HepG2 (cell line): ENCODE measurements around the gene COX4I2. TPM values are rescaled to one million over a fixed set of nuclear protein-coding genes. Genes with fewer than 3 reads are reported as not detected.
A peak's percentile ranks its signal among the peaks of the same experiment; 100 is the strongest.

Source experiments
- AGO1 ChIP-seq: fragments of 200-400 bp; formaldehyde crosslinking; IDR thresholded peaks from 2 replicates; pipeline ENCODE4 v1.6.1; 2017; ENCODE audit warnings: mild to moderate bottlenecking, low read depth, low read length, moderate library complexity; ENCODE audit not compliant: poor library complexity, severe bottlenecking
- BORCS8-MEF2B ChIP-seq: sonication (generic); formaldehyde crosslinking; IDR thresholded peaks from 2 replicates; pipeline ENCODE4 v1.8.0; 2022; ENCODE audit warnings: mild to moderate bottlenecking, missing genetic modification reagents
- CSRNP1 ChIP-seq: sonication (generic); formaldehyde crosslinking; IDR thresholded peaks from 2 replicates; pipeline ENCODE4 v1.8.1; 2023; ENCODE audit warnings: mild to moderate bottlenecking, missing genetic modification reagents
- EP300 ChIP-seq, 3 experiments: sonication (generic) in 1 of 3; formaldehyde crosslinking in 1 of 3; IDR thresholded peaks; 2 replicates each; pipeline versions ENCODE4 v1.5.1 to v1.6.1; 2011 to 2020; ENCODE audit warnings: low read depth in 2 of 3, low read length in 2 of 3, borderline replicate concordance in 1 of 3, improper control_type of control experiment in 1 of 3, mild to moderate bottlenecking in 1 of 3, missing genetic modification reagents in 1 of 3, moderate library complexity in 1 of 3
- GABPA ChIP-seq, 2 experiments: IDR thresholded peaks; 2 replicates each; pipeline ENCODE4 v1.6.1; 2011 to 2016; ENCODE audit warnings: low read depth in 2 of 2, low read length in 1 of 2, missing biosample characterization in 1 of 2, missing genetic modification characterization in 1 of 2
- GATA4 ChIP-seq: sonication (generic); IDR thresholded peaks from 2 replicates; pipeline ENCODE4 v1.6.1; 2016; ENCODE audit warnings: antibody characterized with exemption, low read depth, borderline replicate concordance
- KDM5B ChIP-seq: sonication (generic); formaldehyde crosslinking; IDR thresholded peaks from 2 replicates; pipeline ENCODE4 v1.4.0; 2020; ENCODE audit warnings: missing genetic modification reagents, mild to moderate bottlenecking, borderline replicate concordance
- KLF9 ChIP-seq: IDR thresholded peaks from 2 replicates; pipeline ENCODE4 v1.6.1; 2016; ENCODE audit warnings: low read depth
- MYC ChIP-seq: sonication (generic); formaldehyde crosslinking; IDR thresholded peaks from 2 replicates; pipeline ENCODE4 v1.9.0; 2021; ENCODE audit warnings: missing genetic modification reagents, borderline replicate concordance
- PAX8 ChIP-seq: sonication (generic); formaldehyde crosslinking; IDR thresholded peaks from 2 replicates; pipeline ENCODE4 v1.8.0; 2022; ENCODE audit warnings: mild to moderate bottlenecking, missing genetic modification reagents, borderline replicate concordance
- RARA ChIP-seq: IDR thresholded peaks from 2 replicates; pipeline ENCODE4 v1.6.1; 2016; ENCODE audit warnings: missing genetic modification reagents, missing compliant biosample characterization
- TOE1 ChIP-seq: sonication (generic); formaldehyde crosslinking; IDR thresholded peaks from 2 replicates; pipeline ENCODE4 v1.4.0; 2020; ENCODE audit warnings: mild to moderate bottlenecking, missing genetic modification reagents
- ZBTB26 ChIP-seq: IDR thresholded peaks from 2 replicates; pipeline ENCODE4 v1.6.1; 2016; ENCODE audit warnings: missing compliant biosample characterization, missing genetic modification reagents, borderline replicate concordance
- ZFP90 ChIP-seq: sonication (generic); formaldehyde crosslinking; IDR thresholded peaks from 2 replicates; pipeline ENCODE4 v1.8.0; 2022; ENCODE audit warnings: missing genetic modification reagents, mild to moderate bottlenecking, inconsistent platforms, borderline replicate concordance
- ZNF160 ChIP-seq: sonication (generic); formaldehyde crosslinking; IDR thresholded peaks from 2 replicates; pipeline ENCODE4 v1.8.0; 2022; ENCODE audit warnings: mild to moderate bottlenecking, inconsistent platforms, missing genetic modification reagents
- ZNF225 ChIP-seq: sonication (generic); formaldehyde crosslinking; IDR thresholded peaks from 2 replicates; pipeline ENCODE4 v1.4.0; 2020; ENCODE audit warnings: mild to moderate bottlenecking, missing genetic modification reagents
- ZNF275 ChIP-seq: sonication (generic); formaldehyde crosslinking; IDR thresholded peaks from 2 replicates; pipeline ENCODE4 v1.8.0; 2022; ENCODE audit warnings: missing genetic modification reagents, mild to moderate bottlenecking, inconsistent platforms, borderline replicate concordance
- ZNF446 ChIP-seq: sonication (generic); formaldehyde crosslinking; IDR thresholded peaks from 2 replicates; pipeline ENCODE4 v1.5.0; 2020; ENCODE audit warnings: mild to moderate bottlenecking, missing genetic modification reagents
- ZNF567 ChIP-seq: sonication (generic); formaldehyde crosslinking; IDR thresholded peaks from 2 replicates; pipeline ENCODE4 v1.8.1; 2023; ENCODE audit warnings: mild to moderate bottlenecking, missing genetic modification reagents, borderline replicate concordance
- ZNF614 ChIP-seq: IDR thresholded peaks from 2 replicates; pipeline ENCODE4 v1.6.1; 2018; ENCODE audit warnings: missing biosample characterization, missing genetic modification reagents, inconsistent platforms, borderline replicate concordance
- ZNF629 ChIP-seq: sonication (generic); formaldehyde crosslinking; conservative IDR thresholded peaks from 2 replicates; pipeline ENCODE4 v1.5.0; 2020; ENCODE audit warnings: missing genetic modification reagents
- ZNF768 ChIP-seq: sonication (generic); formaldehyde crosslinking; IDR thresholded peaks from 2 replicates; pipeline ENCODE4 v1.4.0; 2020; ENCODE audit warnings: missing genetic modification reagents
- ZZZ3 ChIP-seq: sonication (generic); formaldehyde crosslinking; IDR thresholded peaks from 2 replicates; pipeline ENCODE4 v1.4.0; 2020; ENCODE audit warnings: missing genetic modification reagents, mild to moderate bottlenecking, borderline replicate concordance
- polyA plus RNA-seq, 8 experiments: library from polyadenylated mRNA; depleted of rRNA in 3 of 8; stranded (reverse) in 7 of 8; unstranded in 1 of 8; fragments of >200 nt; fragmentation: Illumina TruSeq in 4 of 8; extraction: Trizol in 4 of 8; gene quantifications; 2 replicates each; pipeline versions ENCODE4 v1.2.1 to v1.2.3, GENCODE V29; 2011 to 2016; ENCODE audit warnings: low read depth in 4 of 8, missing spikeins in 1 of 8, mixed read lengths in 1 of 8; ENCODE audit not compliant: insufficient read depth in 1 of 8
- total RNA-seq, 5 experiments: library from RNA; depleted of rRNA; stranded (reverse); fragments of >200 nt; fragmentation: Illumina TruSeq; extraction: Trizol; gene quantifications; 2 replicates each; pipeline ENCODE4 v1.2.3, GENCODE V29; 2016; ENCODE audit warnings: low read depth in 1 of 5

The COX4I2 gene
- total and polyA plus RNA-seq, 2 of the 13 experiments (the other 11 are each of a cell fraction or from before 2014, with no cell fraction given), result 1.1 TPM; not detected in 1

- TF ChIP-seq MYC (CRISPR knock-in tag) (peak; percentile 94), ZNF275 (CRISPR knock-in tag) (peak; percentile 95; the same call in 1 of the 2 replicates), RARA (CRISPR knock-in tag) (peak; percentile 95), ZBTB26 (CRISPR knock-in tag) (peak; percentile 68), BORCS8-MEF2B (CRISPR knock-in tag) (peak; percentile 86), CSRNP1 (peak; percentile 92), ZNF225 (no peak), ZZZ3 (CRISPR knock-in tag) (peak; percentile 98), ZNF614 (peak; percentile 98; the same call in 1 of the 2 replicates), ZNF768 (CRISPR knock-in tag) (peak; percentile 97), AGO1 (no peak), ZNF446 (CRISPR knock-in tag) (no peak), GABPA (IDR thresholded peaks at IDR 0.05; ENCODE audit: low read depth, low read length) (no peak), GABPA (CRISPR knock-in tag; IDR thresholded peaks at IDR 0.05; ENCODE audit: low read depth) (peak; percentile 47), KDM5B (CRISPR knock-in tag) (peak; percentile 93), PAX8 (0 out of 2 replicates have a peak, but pooled peaks have one; percentile 33), GATA4 (peak; percentile 94; the same call in 1 of the 2 replicates), ZNF160 (CRISPR knock-in tag) (peak; percentile 96), KLF9 (no peak), TOE1 (CRISPR knock-in tag) (no peak; the same call in 1 of the 2 replicates), ZNF567 (peak; percentile 93), ZNF629 (CRISPR knock-in tag) (peak; percentile 67), EP300 (IDR thresholded peaks at IDR 0.05; ENCODE audit: low read depth in 2 of 2, low read length in 2 of 2) (peak; percentile 96 to 100), EP300 (CRISPR knock-in tag; IDR thresholded peaks at IDR 0.05; ENCODE audit: borderline replicate concordance) (peak; percentile 99), ZFP90 (CRISPR knock-in tag) (peak; percentile 96)
These were observed 33.7 kb upstream of the COX4I2 start (continued) for GRCh38 chr20:31603822-31604566.
